ENCODE data around the gene TFEB. TPM values are rescaled to one million over a fixed set of nuclear protein-coding genes. Genes with fewer than 3 reads are reported as not detected.

The TFEB gene
- total RNA-seq, 1 experiment from 2014 or later: 6.6 TPM

DNA sequence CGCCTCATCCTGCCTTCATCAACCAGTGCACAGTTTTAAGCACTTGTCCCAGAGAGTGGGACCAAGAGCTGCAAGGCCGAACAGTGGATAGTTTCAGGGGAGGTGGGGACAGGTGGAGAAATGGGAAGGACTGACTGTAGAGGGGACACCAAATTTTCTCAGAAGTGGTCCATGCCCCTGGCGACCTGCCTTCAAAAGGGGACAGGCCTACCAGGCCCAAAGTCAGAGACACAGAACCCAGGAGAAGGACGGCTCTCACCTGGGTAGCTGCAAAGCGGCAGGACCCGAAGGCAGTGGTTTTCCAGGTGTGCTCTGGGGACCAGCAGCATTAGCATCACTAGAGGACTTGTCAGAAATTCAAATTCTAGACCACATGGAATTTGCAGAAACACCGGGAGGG, 5.8 kb downstream of the TFEB start:
- Mint-ChIP-seq H3K9me3 (ENCODE audit: low read depth, unreplicated experiment) (no peaks in the 10 kb centered on the region), H3K36me3 (ENCODE audit: insufficient read depth, unreplicated experiment) (peaks cover 11% of the 10 kb centered on the region), H3K27me3 (ENCODE audit: unreplicated experiment) (no peaks in the 10 kb centered on the region), H3K4me3 (ENCODE audit: low read depth, unreplicated experiment) (no peak overlapping the region), H3K27ac (ENCODE audit: unreplicated experiment) (no peak overlapping the region), H3K4me1 (ENCODE audit: low read depth, unreplicated experiment) (peaks cover 8% of the 10 kb centered on the region)
- intact Hi-C loops (cut with micrococcal nuclease; ENCODE audit: unreplicated experiment): no loop called here
- DNase-seq: no peak
- TF ChIP-seq, protein P1, sequence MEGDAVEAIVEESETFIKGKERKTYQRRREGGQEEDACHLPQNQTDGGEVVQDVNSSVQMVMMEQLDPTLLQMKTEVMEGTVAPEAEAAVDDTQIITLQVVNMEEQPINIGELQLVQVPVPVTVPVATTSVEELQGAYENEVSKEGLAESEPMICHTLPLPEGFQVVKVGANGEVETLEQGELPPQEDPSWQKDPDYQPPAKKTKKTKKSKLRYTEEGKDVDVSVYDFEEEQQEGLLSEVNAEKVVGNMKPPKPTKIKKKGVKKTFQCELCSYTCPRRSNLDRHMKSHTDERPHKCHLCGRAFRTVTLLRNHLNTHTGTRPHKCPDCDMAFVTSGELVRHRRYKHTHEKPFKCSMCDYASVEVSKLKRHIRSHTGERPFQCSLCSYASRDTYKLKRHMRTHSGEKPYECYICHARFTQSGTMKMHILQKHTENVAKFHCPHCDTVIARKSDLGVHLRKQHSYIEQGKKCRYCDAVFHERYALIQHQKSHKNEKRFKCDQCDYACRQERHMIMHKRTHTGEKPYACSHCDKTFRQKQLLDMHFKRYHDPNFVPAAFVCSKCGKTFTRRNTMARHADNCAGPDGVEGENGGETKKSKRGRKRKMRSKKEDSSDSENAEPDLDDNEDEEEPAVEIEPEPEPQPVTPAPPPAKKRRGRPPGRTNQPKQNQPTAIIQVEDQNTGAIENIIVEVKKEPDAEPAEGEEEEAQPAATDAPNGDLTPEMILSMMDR (IDR thresholded peaks at IDR 0.05; ENCODE audit: unreplicated experiment): no peak
- no TSS peak for BruUV-seq (replicated peaks)
- CTCF ChIA-PET: no interaction called here

DNA sequence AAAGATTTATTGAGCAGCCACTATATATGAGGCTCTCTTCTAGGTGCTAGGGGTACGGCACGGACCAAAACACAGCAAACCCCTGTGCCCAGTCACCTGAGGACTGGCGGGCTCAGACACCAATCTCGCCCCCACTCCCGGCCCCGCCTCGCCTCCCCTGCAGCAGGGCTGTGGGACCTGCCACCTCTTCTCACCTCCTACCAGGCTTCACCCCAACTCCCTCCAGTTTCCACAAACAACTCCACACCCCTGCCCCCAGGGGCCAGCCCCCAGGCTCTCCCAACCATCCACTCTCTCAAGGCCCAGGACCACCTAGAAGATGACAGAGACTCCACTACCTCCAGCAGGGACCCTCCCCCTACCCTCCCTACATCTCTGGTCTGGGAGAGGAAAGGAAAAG, 6.5 kb downstream of the TFEB start:
- Mint-ChIP-seq H3K27me3 (ENCODE audit: unreplicated experiment) (no peaks in the 10 kb centered on the region), H3K27ac (ENCODE audit: unreplicated experiment) (no peak overlapping the region), H3K9me3 (ENCODE audit: low read depth, unreplicated experiment) (no peaks in the 10 kb centered on the region), H3K4me1 (ENCODE audit: low read depth, unreplicated experiment) (peaks cover 12% of the 10 kb centered on the region), H3K36me3 (ENCODE audit: insufficient read depth, unreplicated experiment) (peaks cover 4% of the 10 kb centered on the region), H3K4me3 (ENCODE audit: low read depth, unreplicated experiment) (no peak overlapping the region)
- intact Hi-C loops (cut with micrococcal nuclease; ENCODE audit: unreplicated experiment): no loop called here
- CTCF ChIA-PET: no interaction called here
- no TSS peak for BruUV-seq (replicated peaks)
- no peak for DNase-seq
- TF ChIP-seq, protein P1 (IDR thresholded peaks at IDR 0.05; ENCODE audit: unreplicated experiment): no peak

DNA sequence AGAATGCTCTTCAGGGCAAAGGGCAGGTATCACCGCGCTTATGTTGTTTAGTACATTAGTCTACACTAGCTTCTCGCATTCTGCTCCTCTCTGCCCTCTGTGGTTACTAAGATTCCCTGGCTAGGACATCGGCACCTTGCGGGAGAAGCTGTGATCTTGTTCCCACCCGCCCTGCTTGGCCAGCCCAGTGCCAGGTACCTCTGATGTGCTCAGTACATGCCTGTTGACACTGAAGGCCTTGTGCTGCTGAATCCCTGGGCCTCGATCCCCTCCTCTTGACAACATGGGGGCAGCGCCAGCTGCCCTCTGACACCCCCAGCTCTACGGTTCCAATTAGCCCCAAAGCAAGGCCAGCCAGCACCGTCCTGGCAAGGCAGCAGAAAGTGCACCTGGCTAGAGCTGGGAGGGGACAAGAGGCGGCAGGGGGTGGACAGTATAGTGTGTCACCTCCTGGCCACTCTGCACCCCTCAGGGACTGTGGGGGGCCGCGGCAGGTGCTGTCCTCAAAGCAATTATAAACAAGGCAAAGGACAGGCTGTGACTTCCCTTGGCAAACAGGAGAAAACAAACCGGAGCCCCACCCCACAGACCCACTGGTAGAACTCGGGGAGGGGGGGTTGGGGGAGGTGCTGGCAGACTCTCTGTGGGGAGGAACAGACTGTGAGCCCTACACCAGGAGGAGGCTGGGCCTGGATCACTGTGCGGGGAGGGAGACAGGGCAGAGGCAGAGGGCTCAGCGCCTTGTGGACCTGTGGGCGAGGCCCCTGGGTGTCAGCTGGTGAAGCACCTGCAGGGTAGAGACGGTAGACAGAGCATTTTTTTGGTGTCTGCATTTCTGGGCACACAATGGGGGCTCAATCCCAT, 7.1 kb downstream of the TFEB start:
- Mint-ChIP-seq H3K27ac (ENCODE audit: unreplicated experiment) (no peak overlapping the region), H3K9me3 (ENCODE audit: low read depth, unreplicated experiment) (no peaks in the 10 kb centered on the region), H3K27me3 (ENCODE audit: unreplicated experiment) (no peaks in the 10 kb centered on the region), H3K36me3 (ENCODE audit: insufficient read depth, unreplicated experiment) (peaks cover 5% of the 10 kb centered on the region), H3K4me1 (ENCODE audit: low read depth, unreplicated experiment) (peaks cover 19% of the 10 kb centered on the region), H3K4me3 (ENCODE audit: low read depth, unreplicated experiment) (no peak overlapping the region)
- no peak for DNase-seq
- TF ChIP-seq, protein P1 (IDR thresholded peaks at IDR 0.05; ENCODE audit: unreplicated experiment): no peak
- intact Hi-C loops (cut with micrococcal nuclease; ENCODE audit: unreplicated experiment): no loop called here
- CTCF ChIA-PET: no interaction called here
- no TSS peak for BruUV-seq (replicated peaks)

DNA sequence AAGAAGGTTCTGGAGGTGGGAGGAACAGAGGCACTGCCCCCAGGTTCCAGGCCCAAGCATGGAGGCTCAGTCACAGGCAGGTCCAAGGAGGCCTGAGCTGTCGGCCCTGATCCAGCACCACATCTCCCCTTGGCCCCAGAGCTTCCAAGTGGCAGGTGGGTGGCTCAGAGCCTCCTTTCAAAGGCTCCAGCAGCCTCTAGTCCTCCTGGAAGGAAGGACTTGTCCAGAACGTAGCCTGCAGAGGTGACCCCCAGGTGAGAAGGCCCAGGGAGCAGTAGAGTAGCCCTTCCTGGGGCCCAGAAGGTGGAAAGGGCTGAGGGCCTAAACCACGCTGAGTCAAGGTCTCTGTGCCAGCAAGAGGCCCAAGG, 7.7 kb downstream of the TFEB start:
- H3K4me3 Mint-ChIP-seq (ENCODE audit: low read depth, unreplicated experiment): no peak overlapping the region
- H3K27ac Mint-ChIP-seq (ENCODE audit: unreplicated experiment): no peak overlapping the region
- no peak for DNase-seq
- no peaks in the 10 kb centered on the region for H3K9me3 Mint-ChIP-seq (ENCODE audit: low read depth, unreplicated experiment)
- CTCF ChIA-PET: no interaction called here
- H3K36me3 Mint-ChIP-seq (ENCODE audit: insufficient read depth, unreplicated experiment): peaks cover 5% of the 10 kb centered on the region
- peaks cover 20% of the 10 kb centered on the region for H3K4me1 Mint-ChIP-seq (ENCODE audit: low read depth, unreplicated experiment)
- BruUV-seq (replicated peaks): no TSS peak
- intact Hi-C loops (cut with micrococcal nuclease; ENCODE audit: unreplicated experiment): no loop called here
- H3K27me3 Mint-ChIP-seq (ENCODE audit: unreplicated experiment): no peaks in the 10 kb centered on the region
- TF ChIP-seq, protein P1 (IDR thresholded peaks at IDR 0.05; ENCODE audit: unreplicated experiment): no peak
